RPMI8226 (cell line): ENCODE measurements around the gene BCL2L11.

ENCODE experiments used
- DNase-seq: peaks from one replicate; pipeline ENCODE4 v3.0.0-alpha.2; 2015

BCL2L11 gene

GRCh38 chr2:111118481-111118980 lies 2.2 kb upstream of the BCL2L11 start:
- DNase-seq: no peak

GRCh38 chr2:111118981-111119821 lies 1.5 kb upstream of the BCL2L11 start:
- peak; percentile 67 for DNase-seq

- peak; percentile 82 for DNase-seq
Measured at GRCh38 chr2:111119822-111120252, 877 bp upstream of the BCL2L11 start.

GRCh38 chr2:111121028-111121827 lies 514 bp downstream of the BCL2L11 start:
- DNase-seq: peak; percentile 56

GRCh38 chr2:111121828-111122630 lies 1.3 kb downstream of the BCL2L11 start:
- peak; percentile 95 for DNase-seq

GRCh38 chr2:111122631-111123421 lies 2.1 kb downstream of the BCL2L11 start:
- DNase-seq: peak; percentile 93

GRCh38 chr2:111123751-111124150 lies 3.0 kb downstream of the BCL2L11 start:
- DNase-seq: no peak

- DNase-seq: no peak
Measured at GRCh38 chr2:111126581-111126980, 5.9 kb downstream of the BCL2L11 start.

- no peak for DNase-seq
Measured at GRCh38 chr2:111127351-111127750, 6.6 kb downstream of the BCL2L11 start.

GRCh38 chr2:111128096-111128495 lies 7.4 kb downstream of the BCL2L11 start:
- DNase-seq: no peak

GRCh38 chr2:111133603-111134002 lies 12.9 kb downstream of the BCL2L11 start:
- no peak for DNase-seq

- DNase-seq: no peak
Measured at GRCh38 chr2:111134055-111134454, 13.3 kb downstream of the BCL2L11 start.

GRCh38 chr2:111135237-111135909 lies 14.7 kb downstream of the BCL2L11 start:
- DNase-seq: no peak

- DNase-seq: peak; percentile 6
Measured at GRCh38 chr2:111135910-111136297, 15.2 kb downstream of the BCL2L11 start.

- no peak for DNase-seq
Measured at GRCh38 chr2:111138839-111139238, 18.1 kb downstream of the BCL2L11 start.

GRCh38 chr2:111139637-111140317 lies 19.1 kb downstream of the BCL2L11 start:
- peak; percentile 23 for DNase-seq

- DNase-seq: no peak
Measured at GRCh38 chr2:111140815-111141214, 20.1 kb downstream of the BCL2L11 start.

- no peak for DNase-seq
Measured at GRCh38 chr2:111142101-111142500, 21.4 kb downstream of the BCL2L11 start.

- no peak for DNase-seq
Measured at GRCh38 chr2:111143107-111143842, 22.6 kb downstream of the BCL2L11 start.

GRCh38 chr2:111143843-111144198 lies 23.1 kb downstream of the BCL2L11 start:
- no peak for DNase-seq
